ENCODE data around the gene DENND1A.

- TF ChIP-seq CTCF (IDR thresholded peaks at IDR 0.05) (no peak), TCF7L2 (IDR thresholded peaks at IDR 0.05; ENCODE audit: low read depth, low read length) (no peak)
- TF ChIP-seq, protein P1, sequence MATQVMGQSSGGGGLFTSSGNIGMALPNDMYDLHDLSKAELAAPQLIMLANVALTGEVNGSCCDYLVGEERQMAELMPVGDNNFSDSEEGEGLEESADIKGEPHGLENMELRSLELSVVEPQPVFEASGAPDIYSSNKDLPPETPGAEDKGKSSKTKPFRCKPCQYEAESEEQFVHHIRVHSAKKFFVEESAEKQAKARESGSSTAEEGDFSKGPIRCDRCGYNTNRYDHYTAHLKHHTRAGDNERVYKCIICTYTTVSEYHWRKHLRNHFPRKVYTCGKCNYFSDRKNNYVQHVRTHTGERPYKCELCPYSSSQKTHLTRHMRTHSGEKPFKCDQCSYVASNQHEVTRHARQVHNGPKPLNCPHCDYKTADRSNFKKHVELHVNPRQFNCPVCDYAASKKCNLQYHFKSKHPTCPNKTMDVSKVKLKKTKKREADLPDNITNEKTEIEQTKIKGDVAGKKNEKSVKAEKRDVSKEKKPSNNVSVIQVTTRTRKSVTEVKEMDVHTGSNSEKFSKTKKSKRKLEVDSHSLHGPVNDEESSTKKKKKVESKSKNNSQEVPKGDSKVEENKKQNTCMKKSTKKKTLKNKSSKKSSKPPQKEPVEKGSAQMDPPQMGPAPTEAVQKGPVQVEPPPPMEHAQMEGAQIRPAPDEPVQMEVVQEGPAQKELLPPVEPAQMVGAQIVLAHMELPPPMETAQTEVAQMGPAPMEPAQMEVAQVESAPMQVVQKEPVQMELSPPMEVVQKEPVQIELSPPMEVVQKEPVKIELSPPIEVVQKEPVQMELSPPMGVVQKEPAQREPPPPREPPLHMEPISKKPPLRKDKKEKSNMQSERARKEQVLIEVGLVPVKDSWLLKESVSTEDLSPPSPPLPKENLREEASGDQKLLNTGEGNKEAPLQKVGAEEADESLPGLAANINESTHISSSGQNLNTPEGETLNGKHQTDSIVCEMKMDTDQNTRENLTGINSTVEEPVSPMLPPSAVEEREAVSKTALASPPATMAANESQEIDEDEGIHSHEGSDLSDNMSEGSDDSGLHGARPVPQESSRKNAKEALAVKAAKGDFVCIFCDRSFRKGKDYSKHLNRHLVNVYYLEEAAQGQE (IDR thresholded peaks at IDR 0.05; ENCODE audit: insufficient read depth in 1 of 2, low read depth in 2 of 2, low read length in 1 of 2), result no peak
Measured at GRCh38 chr9:123422635-123423310, 507.2 kb downstream of the DENND1A start.
